ENCODE data around the gene ADCY1. TPM values are rescaled to one million over a fixed set of nuclear protein-coding genes. Genes with fewer than 3 reads are reported as not detected.

The ADCY1 gene
- total and polyA plus RNA-seq, 8 donors = 0.33 to 1.8 (median 1.3) TPM

- intact Hi-C loops (cut with DNase I; ENCODE audit: low total_unique reads) = no loop called here
- WGBS, 5 donors = 87 to 92% (median 88%) methylated on average over 12 to 13 of the region's 13 CpGs
- Histone ChIP-seq H3K4me3 (no peak overlapping the region), H3K27me3 (no peaks in the 10 kb centered on the region), H3K9me3 (no peaks in the 10 kb centered on the region), H3K36me3 (no peaks in the 10 kb centered on the region), H3K4me1 (no peaks in the 10 kb centered on the region), H3K27ac (no peak overlapping the region)
- TF ChIP-seq POLR2AphosphoS5 (IDR thresholded peaks at IDR 0.05) (no peak), EP300 (IDR thresholded peaks at IDR 0.05) (no peak), POLR2A (IDR thresholded peaks at IDR 0.05) (no peak), CTCF (IDR thresholded peaks at IDR 0.05) (no peak)
- peak in 1 of 2 donors; percentile 22 for DNase-seq
These were observed 107.6 kb downstream of the ADCY1 start for GRCh38 chr7:45681596-45682357.

- H3K9me3 ChIP-seq = no peaks in the 10 kb centered on the region
- H3K4me3 ChIP-seq = no peak overlapping the region
- H3K4me1 ChIP-seq = no peaks in the 10 kb centered on the region
- WGBS, 5 donors = 86 to 96% (median 93%) methylated on average over 7 of the region's 7 CpGs
- no peak for TF ChIP-seq POLR2A (IDR thresholded peaks at IDR 0.05)
- no peak for TF ChIP-seq POLR2AphosphoS5 (IDR thresholded peaks at IDR 0.05)
- no peak for TF ChIP-seq EP300 (IDR thresholded peaks at IDR 0.05)
- TF ChIP-seq CTCF (IDR thresholded peaks at IDR 0.05) = no peak
- no peak overlapping the region for H3K27ac ChIP-seq
- H3K36me3 ChIP-seq = no peaks in the 10 kb centered on the region
- H3K27me3 ChIP-seq = no peaks in the 10 kb centered on the region
- intact Hi-C loops (cut with DNase I; ENCODE audit: low total_unique reads) = no loop called here
- DNase-seq = peak in 1 of 2 donors; percentile 17
These were observed 108.2 kb downstream of the ADCY1 start for GRCh38 chr7:45682358-45682735.

- TF ChIP-seq EP300 (IDR thresholded peaks at IDR 0.05) (no peak), POLR2A (IDR thresholded peaks at IDR 0.05) (no peak), CTCF (IDR thresholded peaks at IDR 0.05) (no peak), POLR2AphosphoS5 (IDR thresholded peaks at IDR 0.05) (no peak)
- peak in 1 of 2 donors; percentile 10 for DNase-seq
These were observed 108.8 kb downstream of the ADCY1 start for GRCh38 chr7:45682836-45683555.

GRCh38 chr7:45683556-45684148, 109.5 kb downstream of the ADCY1 start:
- Histone ChIP-seq H3K4me1 (no peaks in the 10 kb centered on the region), H3K9me3 (no peaks in the 10 kb centered on the region), H3K4me3 (no peak overlapping the region), H3K27me3 (no peaks in the 10 kb centered on the region), H3K27ac (no peak overlapping the region), H3K36me3 (no peaks in the 10 kb centered on the region)
- DNase-seq = peak in 1 of 2 donors; percentile 20
- intact Hi-C loops (cut with DNase I; ENCODE audit: low total_unique reads) = no loop called here
- no peak for TF ChIP-seq POLR2A (IDR thresholded peaks at IDR 0.05)
- 94 to 97% (median 96%) methylated on average over 10 to 13 of the region's 13 CpGs for WGBS, 5 donors

More at GRCh38 chr7:45682836-45683555, 108.8 kb downstream of the ADCY1 start:
- no peaks in the 10 kb centered on the region for H3K9me3 ChIP-seq
- intact Hi-C loops (cut with DNase I; ENCODE audit: low total_unique reads) = no loop called here
- no peaks in the 10 kb centered on the region for H3K36me3 ChIP-seq
- H3K27me3 ChIP-seq = no peaks in the 10 kb centered on the region
- 85 to 95% (median 89%) methylated on average over 7 of the region's 7 CpGs for WGBS, 5 donors
- H3K4me3 ChIP-seq = no peak overlapping the region
- no peaks in the 10 kb centered on the region for H3K4me1 ChIP-seq
- H3K27ac ChIP-seq = no peak overlapping the region

Data from stomach (tissue), 9 donors.